ENCODE data around the gene SH3GL1. TPM values are rescaled to one million over a fixed set of nuclear protein-coding genes. Genes with fewer than 3 reads are reported as not detected.

SH3GL1 gene
- total RNA-seq, 2 donors from 2014 or later = 47.3 to 56.9 TPM

GRCh38 chr19:4437103-4437502, 36.8 kb upstream of the SH3GL1 start:
- ATAC-seq (ENCODE audit: insufficient number of reproducible peaks, low FRiP score, low read depth) = no peak
- H3K27ac ChIP-seq = no peak overlapping the region
- no peaks in the 10 kb centered on the region for H3K36me3 ChIP-seq
- H3K9me3 ChIP-seq = no peaks in the 10 kb centered on the region
- H3K4me1 ChIP-seq (ENCODE audit: control insufficient read depth in 1 of 2, low read depth in 2 of 2) = no peaks in the 10 kb centered on the region
- no peaks in the 10 kb centered on the region for H3K27me3 ChIP-seq (replicated peaks; ENCODE audit: insufficient read depth)
- no peak for TF ChIP-seq CTCF (IDR thresholded peaks at IDR 0.05)
- no peak overlapping the region for H3K4me3 ChIP-seq
- DNase-seq (ENCODE audit: low spot score) = no peak

DNA sequence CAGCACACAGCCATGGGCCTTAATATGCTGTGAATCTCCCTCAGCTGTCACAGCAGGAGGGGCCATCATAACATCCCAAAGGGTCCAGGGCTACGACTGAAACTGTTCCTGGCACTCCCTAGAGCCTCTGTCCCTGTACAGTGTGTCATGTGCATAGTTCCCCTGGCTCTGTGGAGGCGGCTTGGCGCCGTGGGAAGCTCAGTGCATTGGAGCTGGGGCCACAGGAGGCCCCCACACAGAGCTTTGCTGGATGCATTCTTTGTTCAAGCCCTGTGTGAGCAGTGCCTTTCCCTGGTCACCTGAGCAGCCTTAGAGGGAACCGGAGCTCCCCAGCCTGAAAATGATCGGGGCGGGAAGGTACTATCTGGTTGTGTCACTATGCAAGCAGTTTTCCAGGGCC, 35.9 kb upstream of the SH3GL1 start:
- no peak overlapping the region for H3K27ac ChIP-seq
- H3K27me3 ChIP-seq (replicated peaks; ENCODE audit: insufficient read depth) = no peaks in the 10 kb centered on the region
- ATAC-seq (ENCODE audit: insufficient number of reproducible peaks, low FRiP score, low read depth) (no peak), DNase-seq (ENCODE audit: low spot score) (no peak)
- no peak overlapping the region for H3K4me3 ChIP-seq
- H3K4me1 ChIP-seq (ENCODE audit: control insufficient read depth in 1 of 2, low read depth in 2 of 2) = no peaks in the 10 kb centered on the region
- H3K9me3 ChIP-seq = no peaks in the 10 kb centered on the region
- no peak for TF ChIP-seq CTCF (IDR thresholded peaks at IDR 0.05)
- H3K36me3 ChIP-seq = no peaks in the 10 kb centered on the region

DNA sequence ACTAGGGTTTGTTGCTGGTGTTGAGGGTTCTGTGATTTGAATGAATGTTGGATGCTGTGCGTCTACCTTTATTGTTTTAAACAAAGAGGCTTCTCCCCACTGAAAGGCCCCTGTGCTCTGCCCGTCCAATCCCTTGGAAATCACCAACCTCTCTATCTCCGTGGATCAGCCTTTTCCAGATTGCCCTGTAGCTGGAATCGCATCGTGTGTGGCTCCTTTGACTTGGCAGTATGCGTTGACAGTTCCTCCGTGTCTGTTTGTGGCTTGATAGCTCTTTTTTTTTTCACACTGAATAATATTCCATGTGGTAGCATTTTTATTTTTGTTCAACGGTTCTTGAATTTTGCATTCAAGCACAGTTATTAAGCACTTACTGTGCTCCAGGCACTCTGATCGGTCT, 34.0 kb upstream of the SH3GL1 start:
- no peak for TF ChIP-seq CTCF (IDR thresholded peaks at IDR 0.05)
- Histone ChIP-seq H3K27ac (no peak overlapping the region), H3K27me3 (replicated peaks; ENCODE audit: insufficient read depth) (no peaks in the 10 kb centered on the region), H3K36me3 (no peaks in the 10 kb centered on the region), H3K4me3 (no peak overlapping the region), H3K4me1 (ENCODE audit: control insufficient read depth in 1 of 2, low read depth in 2 of 2) (no peaks in the 10 kb centered on the region), H3K9me3 (no peaks in the 10 kb centered on the region)
- ATAC-seq (ENCODE audit: insufficient number of reproducible peaks, low FRiP score, low read depth) (no peak), DNase-seq (ENCODE audit: low spot score) (no peak)

DNA sequence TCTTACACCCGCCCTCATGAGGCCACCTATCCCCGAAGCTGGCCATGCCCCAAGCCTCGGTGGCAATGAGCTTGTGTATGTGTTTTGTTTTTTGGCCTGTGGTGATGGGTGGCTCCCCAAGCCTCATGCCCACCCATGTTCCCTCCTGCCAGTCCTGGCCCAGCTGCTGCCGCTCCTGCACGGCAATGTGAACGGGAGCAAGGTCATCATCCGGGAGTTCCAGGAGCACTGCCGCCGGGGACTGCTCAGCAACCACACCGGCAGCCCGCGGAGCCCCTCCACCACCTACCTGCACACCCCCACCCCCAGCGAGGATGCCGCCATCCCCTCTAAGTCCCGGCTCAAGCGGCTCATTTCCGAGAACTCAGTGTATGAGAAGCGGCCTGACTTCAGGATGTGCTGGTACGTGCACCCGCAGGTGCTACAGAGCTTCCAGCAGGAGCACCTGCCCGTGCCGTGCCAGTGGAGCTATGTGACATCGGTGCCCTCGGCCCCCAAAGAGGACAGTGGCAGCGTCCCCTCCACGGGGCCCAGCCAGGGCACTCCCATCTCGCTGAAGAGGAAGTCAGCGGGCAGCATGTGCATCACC, 32.7 kb upstream of the SH3GL1 start:
- Histone ChIP-seq H3K27me3 (replicated peaks; ENCODE audit: insufficient read depth) (no peaks in the 10 kb centered on the region), H3K36me3 (no peaks in the 10 kb centered on the region), H3K4me3 (no peak overlapping the region), H3K9me3 (no peaks in the 10 kb centered on the region), H3K4me1 (ENCODE audit: control insufficient read depth in 1 of 2, low read depth in 2 of 2) (no peaks in the 10 kb centered on the region), H3K27ac (no peak overlapping the region)
- TF ChIP-seq CTCF (IDR thresholded peaks at IDR 0.05) = no peak
- no peak for ATAC-seq (ENCODE audit: insufficient number of reproducible peaks, low FRiP score, low read depth)
- no peak for DNase-seq (ENCODE audit: low spot score)

- Histone ChIP-seq H3K9me3 (no peaks in the 10 kb centered on the region), H3K4me1 (ENCODE audit: control insufficient read depth in 1 of 2, low read depth in 2 of 2) (no peaks in the 10 kb centered on the region), H3K4me3 (no peak overlapping the region), H3K36me3 (no peaks in the 10 kb centered on the region), H3K27ac (no peak overlapping the region), H3K27me3 (replicated peaks; ENCODE audit: insufficient read depth) (no peaks in the 10 kb centered on the region)
- ATAC-seq (ENCODE audit: insufficient number of reproducible peaks, low FRiP score, low read depth) (no peak), DNase-seq (ENCODE audit: low spot score) (no peak)
- TF ChIP-seq CTCF (IDR thresholded peaks at IDR 0.05) = no peak
Observed at GRCh38 chr19:4431808-4432674, 31.7 kb upstream of the SH3GL1 start.
